NCI-H1105 (cell line): ENCODE results near the gene TNNC2.
"Not testable (repeated sequence)": the region's sequence is repeated elsewhere in the genome, so short reads cannot be mapped to it uniquely, and the experiment has no call there.

Source experiments
- DNase-seq: peaks from one replicate; lab custom pipeline; 2025; lab: John Stamatoyannopoulos, UW

TNNC2 gene

GRCh38 chr20:45827030-45827652 is at the start of gene TNNC2:
TSS of gene TNNC2 (minus strand) at chr20:45827312. CDS start at chr20:45827248, 64 bp downstream.
- DNase-seq = no peak

- DNase-seq = no peak
Measured at GRCh38 chr20:45874576-45874975, 47.5 kb upstream of the TNNC2 start.

- not testable (repeated sequence) for DNase-seq
Measured at GRCh38 chr20:45874104-45874481, 47.0 kb upstream of the TNNC2 start.

GRCh38 chr20:45873409-45874103 is 46.4 kb upstream of the TNNC2 start:
- no peak for DNase-seq

- DNase-seq = no peak
Measured at GRCh38 chr20:45872626-45873025, 45.5 kb upstream of the TNNC2 start.

GRCh38 chr20:45867819-45868176 is 40.7 kb upstream of the TNNC2 start:
- DNase-seq = no peak

- no peak for DNase-seq
Measured at GRCh38 chr20:45867136-45867818, 40.2 kb upstream of the TNNC2 start.

DNA sequence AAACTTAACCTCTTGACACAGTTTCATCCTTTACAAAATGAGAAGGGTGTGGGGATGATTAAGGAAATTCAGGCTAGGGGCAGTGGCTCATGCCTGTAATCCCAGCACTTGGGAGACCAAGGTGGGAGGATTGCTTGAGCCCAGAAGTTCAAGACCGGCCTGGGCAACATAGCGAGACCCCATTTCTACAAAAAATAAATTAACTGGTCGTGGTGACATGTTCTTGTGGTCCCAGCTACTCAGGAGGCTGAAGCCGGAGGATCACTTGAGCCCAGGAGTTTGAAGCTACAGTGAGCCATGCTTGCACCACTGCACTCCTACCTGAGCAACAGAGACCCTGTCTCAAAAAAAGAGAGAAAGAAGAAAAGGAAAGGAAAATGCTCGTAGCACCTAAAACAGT is 39.3 kb upstream of the TNNC2 start:
- DNase-seq = no peak

- DNase-seq = no peak
Measured at GRCh38 chr20:45863543-45864470, 36.7 kb upstream of the TNNC2 start.

DNA sequence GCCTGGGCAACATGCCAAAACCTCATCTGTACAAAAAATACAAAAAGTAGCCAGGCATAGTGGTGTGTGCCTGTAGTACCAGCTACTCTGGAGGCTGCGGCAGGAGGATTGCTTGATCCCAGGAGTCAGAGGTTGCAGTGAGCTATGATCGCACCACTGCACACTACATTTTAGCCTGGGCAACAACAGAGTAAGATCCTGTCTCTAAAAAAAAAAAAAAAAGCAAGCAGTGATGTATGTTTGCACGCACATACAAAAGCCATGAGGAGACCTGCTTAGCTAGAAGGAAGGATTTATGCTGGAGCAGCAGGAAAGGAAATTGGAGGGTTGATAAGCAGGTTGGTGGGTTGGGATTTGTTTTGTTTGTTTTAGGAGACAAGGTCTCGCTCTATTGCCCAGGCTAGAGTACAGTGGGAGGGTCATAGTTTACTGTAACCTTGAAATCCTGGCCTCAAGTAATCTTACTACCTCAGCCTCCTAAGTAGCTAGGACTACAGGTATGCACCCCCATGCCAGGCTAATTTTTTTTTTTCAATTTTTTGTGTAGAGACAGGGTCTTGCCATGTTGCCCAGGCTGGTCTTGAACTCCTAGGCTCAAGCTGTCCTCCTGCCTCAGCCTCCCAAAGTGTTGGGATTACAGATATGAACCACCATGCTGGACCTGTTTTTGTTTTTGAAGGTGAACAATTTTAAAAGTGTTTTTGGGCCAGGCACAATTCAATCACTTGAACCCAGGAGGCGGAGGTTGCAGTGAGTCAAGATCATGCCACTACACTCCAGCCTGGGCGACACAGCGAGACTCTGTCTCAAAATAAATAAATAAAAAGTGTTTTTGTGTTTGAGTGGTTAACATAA is 34.3 kb upstream of the TNNC2 start:
- no peak for DNase-seq

GRCh38 chr20:45860560-45861220 is 33.6 kb upstream of the TNNC2 start:
- DNase-seq = peak; percentile 65

DNA sequence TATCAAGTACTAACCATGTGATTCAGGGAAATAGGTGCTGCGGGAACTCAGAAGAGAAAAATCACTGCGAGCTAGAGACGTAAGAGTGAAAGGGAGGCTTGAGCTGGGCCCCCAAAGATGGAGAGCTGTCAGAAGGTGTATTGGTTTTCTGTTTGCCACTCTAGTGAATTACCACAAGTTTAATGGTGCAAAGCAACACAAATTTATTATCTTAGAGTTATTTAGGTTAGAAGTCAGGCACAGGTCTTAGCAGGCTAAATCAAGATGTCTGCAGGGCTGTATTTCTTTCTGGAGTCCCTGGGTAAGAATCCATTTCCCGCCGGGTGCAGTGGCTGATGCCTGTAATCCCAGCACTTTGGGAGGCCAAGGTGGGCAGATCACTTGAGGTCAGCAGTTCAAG is 32.8 kb upstream of the TNNC2 start:
- DNase-seq = no peak

GRCh38 chr20:45857882-45858216 is 30.7 kb upstream of the TNNC2 start:
- no peak for DNase-seq

- peak; percentile 100 for DNase-seq
Measured at GRCh38 chr20:45857114-45857881, 30.2 kb upstream of the TNNC2 start, which contains the start of the genes ACOT8 and ZSWIM3. TSS of gene ACOT8 (minus strand) at chr20:45857392. CDS start at chr20:45857315, 77 bp downstream. TSS of gene ZSWIM3 (plus strand) at chr20:45857614. CDS start at chr20:45857826, 212 bp downstream.

GRCh38 chr20:45853484-45853883 is 26.4 kb upstream of the TNNC2 start:
- no peak for DNase-seq

GRCh38 chr20:45852326-45852725 is 25.2 kb upstream of the TNNC2 start:
- no peak for DNase-seq

- no peak for DNase-seq
Measured at GRCh38 chr20:45851501-45851900, 24.4 kb upstream of the TNNC2 start.

DNA sequence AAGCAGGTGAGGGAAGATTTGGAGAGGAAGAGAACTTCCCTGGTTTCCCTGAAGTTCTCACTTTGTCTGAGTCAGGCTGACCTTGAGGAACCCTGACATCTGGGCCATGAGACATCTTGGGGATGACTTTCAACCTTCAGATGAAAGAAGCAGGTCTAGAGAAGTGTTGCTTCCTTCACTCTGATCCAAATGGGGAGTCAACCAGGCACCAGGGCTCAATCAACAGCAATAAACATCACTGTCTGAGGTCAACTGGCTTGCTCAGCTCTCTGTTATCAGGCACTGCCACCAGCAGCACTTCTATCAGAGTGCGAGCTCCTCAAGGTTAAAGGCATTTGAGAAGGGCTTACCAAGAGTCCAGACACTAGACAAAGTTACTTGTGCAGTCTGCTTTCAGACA is 23.8 kb upstream of the TNNC2 start:
- DNase-seq = no peak

GRCh38 chr20:45850238-45850637 is 23.1 kb upstream of the TNNC2 start:
- no peak for DNase-seq
